ENCODE measurements around the gene MGMT.

The MGMT gene

GRCh38 chr10:129793996-129794395 is 327.0 kb downstream of the MGMT start:
- H3K9me3 Mint-ChIP-seq = peaks cover 29% of the 10 kb centered on the region
- H3K36me3 Mint-ChIP-seq = no peaks in the 10 kb centered on the region
- ATAC-seq = no peak
- DNase-seq (ENCODE audit: low spot score in 2 of 2) = no peak
- H3K4me1 Mint-ChIP-seq = no peaks in the 10 kb centered on the region
- H3K27ac Mint-ChIP-seq = no peak overlapping the region
- no peak overlapping the region for H3K4me3 Mint-ChIP-seq

- Mint-ChIP-seq H3K27ac (no peak overlapping the region), H3K36me3 (no peaks in the 10 kb centered on the region), H3K4me3 (no peak overlapping the region), H3K4me1 (no peaks in the 10 kb centered on the region), H3K9me3 (peaks cover 21% of the 10 kb centered on the region)
- DNase-seq (ENCODE audit: low spot score in 2 of 2) = no peak
- no peak for ATAC-seq
Observed at GRCh38 chr10:129796710-129797420, 329.8 kb downstream of the MGMT start.

GRCh38 chr10:129799942-129800341 is 332.9 kb downstream of the MGMT start:
- H3K36me3 Mint-ChIP-seq = no peaks in the 10 kb centered on the region
- DNase-seq (ENCODE audit: low spot score in 2 of 2) (no peak), ATAC-seq (no peak)
- no peak overlapping the region for H3K4me3 Mint-ChIP-seq
- H3K9me3 Mint-ChIP-seq = peaks cover 24% of the 10 kb centered on the region
- H3K27ac Mint-ChIP-seq = no peak overlapping the region
- no peaks in the 10 kb centered on the region for H3K4me1 Mint-ChIP-seq

GRCh38 chr10:129800796-129801340 is 333.8 kb downstream of the MGMT start:
- peaks cover 23% of the 10 kb centered on the region for H3K9me3 Mint-ChIP-seq
- no peaks in the 10 kb centered on the region for H3K36me3 Mint-ChIP-seq
- H3K4me1 Mint-ChIP-seq = no peaks in the 10 kb centered on the region
- H3K27ac Mint-ChIP-seq = no peak overlapping the region
- DNase-seq (ENCODE audit: low spot score in 2 of 2) (no peak), ATAC-seq (no peak)
- no peak overlapping the region for H3K4me3 Mint-ChIP-seq

GRCh38 chr10:129807211-129807610 is 340.2 kb downstream of the MGMT start:
- H3K9me3 Mint-ChIP-seq = peaks cover 21% of the 10 kb centered on the region
- DNase-seq (ENCODE audit: low spot score in 2 of 2) = no peak
- no peak overlapping the region for H3K4me3 Mint-ChIP-seq
- no peaks in the 10 kb centered on the region for H3K4me1 Mint-ChIP-seq
- no peak overlapping the region for H3K27ac Mint-ChIP-seq
- no peaks in the 10 kb centered on the region for H3K36me3 Mint-ChIP-seq
- ATAC-seq = no peak

GRCh38 chr10:129808092-129808983 is 341.3 kb downstream of the MGMT start:
- Mint-ChIP-seq H3K9me3 (peaks cover 19% of the 10 kb centered on the region), H3K4me3 (no peak overlapping the region)
- ATAC-seq = no peak

GRCh38 chr10:129809431-129809830 is 342.4 kb downstream of the MGMT start:
- Mint-ChIP-seq H3K4me1 (no peaks in the 10 kb centered on the region), H3K4me3 (no peak overlapping the region), H3K36me3 (no peaks in the 10 kb centered on the region), H3K27ac (no peak overlapping the region), H3K9me3 (peaks cover 10% of the 10 kb centered on the region)
- DNase-seq (ENCODE audit: low spot score in 2 of 2) = no peak
- no peak for ATAC-seq

More at GRCh38 chr10:129808092-129808983, 341.3 kb downstream of the MGMT start:
- Mint-ChIP-seq H3K4me1 (no peaks in the 10 kb centered on the region), H3K27ac (no peak overlapping the region), H3K36me3 (no peaks in the 10 kb centered on the region)
- DNase-seq (ENCODE audit: low spot score in 2 of 2) = no peak

GRCh38 chr10:129809841-129810240 is 342.8 kb downstream of the MGMT start:
- Mint-ChIP-seq H3K4me1 (no peaks in the 10 kb centered on the region), H3K4me3 (no peak overlapping the region), H3K9me3 (peaks cover 8% of the 10 kb centered on the region), H3K36me3 (no peaks in the 10 kb centered on the region), H3K27ac (no peak overlapping the region)
- DNase-seq (ENCODE audit: low spot score in 2 of 2) (no peak), ATAC-seq (no peak)

- H3K4me3 Mint-ChIP-seq = no peak overlapping the region
Observed at GRCh38 chr10:129811208-129811607, 344.2 kb downstream of the MGMT start.

GRCh38 chr10:129812398-129812797 is 345.4 kb downstream of the MGMT start:
- Mint-ChIP-seq H3K4me3 (no peak overlapping the region), H3K27ac (no peak overlapping the region), H3K4me1 (peaks cover 5% of the 10 kb centered on the region), H3K36me3 (no peaks in the 10 kb centered on the region), H3K9me3 (peaks cover 2% of the 10 kb centered on the region)
- DNase-seq (ENCODE audit: low spot score in 2 of 2) (no peak), ATAC-seq (no peak)

More at GRCh38 chr10:129811208-129811607, 344.2 kb downstream of the MGMT start:
- Mint-ChIP-seq H3K36me3 (no peaks in the 10 kb centered on the region), H3K4me1 (peaks cover 5% of the 10 kb centered on the region), H3K9me3 (peaks cover 7% of the 10 kb centered on the region), H3K27ac (no peak overlapping the region)
- ATAC-seq = no peak
- no peak for DNase-seq (ENCODE audit: low spot score in 2 of 2)

- no peak for DNase-seq (ENCODE audit: low spot score in 2 of 2)
- Mint-ChIP-seq H3K9me3 (peaks cover 6% of the 10 kb centered on the region), H3K4me3 (no peak overlapping the region), H3K4me1 (peaks cover 5% of the 10 kb centered on the region), H3K27ac (no peak overlapping the region), H3K36me3 (no peaks in the 10 kb centered on the region)
- ATAC-seq = no peak
Observed at GRCh38 chr10:129814681-129815646, 347.9 kb downstream of the MGMT start.

GRCh38 chr10:129815898-129816655 is 349.0 kb downstream of the MGMT start:
- H3K9me3 Mint-ChIP-seq = peaks cover 6% of the 10 kb centered on the region
- H3K4me3 Mint-ChIP-seq = no peak overlapping the region
- no peaks in the 10 kb centered on the region for H3K36me3 Mint-ChIP-seq
- ATAC-seq = no peak
- peaks cover 5% of the 10 kb centered on the region for H3K4me1 Mint-ChIP-seq
- no peak for DNase-seq (ENCODE audit: low spot score in 2 of 2)
- H3K27ac Mint-ChIP-seq = no peak overlapping the region

- H3K36me3 Mint-ChIP-seq = no peaks in the 10 kb centered on the region
- peaks cover 5% of the 10 kb centered on the region for H3K4me1 Mint-ChIP-seq
- no peak for DNase-seq (ENCODE audit: low spot score in 2 of 2)
- peaks cover 6% of the 10 kb centered on the region for H3K9me3 Mint-ChIP-seq
- no peak overlapping the region for H3K4me3 Mint-ChIP-seq
- no peak for ATAC-seq
- no peak overlapping the region for H3K27ac Mint-ChIP-seq
Observed at GRCh38 chr10:129816656-129817045, 349.6 kb downstream of the MGMT start.

Measured in stimulated activated effector memory CD8-positive, alpha-beta T cell treated with anti-CD3 and anti-CD28 coated beads, Interleukin-12 subunit alpha, Interleukin-12 subunit beta, amount 100 ng/mL, for 72 hours (primary cell).